CD4-positive, alpha-beta T cell treated with Interleukin-6 at 100 ng/mL for 8 hours (primary cell): ENCODE results near the gene APPL2.
"Not testable (repeated sequence)": the region's sequence is repeated elsewhere in the genome, so short reads cannot be mapped to it uniquely, and the experiment has no call there.

Experiments used
- DNase-seq: peaks from one replicate; pipeline ENCODE4 v3.0.0-alpha.2; 2020; ENCODE audit warnings: mixed read lengths, low spot score

APPL2 gene

GRCh38 chr12:105256921-105257320, 20.9 kb upstream of the APPL2 start:
- no peak for DNase-seq

- DNase-seq: not testable (repeated sequence)
Measured at GRCh38 chr12:105256431-105256830, 20.5 kb upstream of the APPL2 start.

GRCh38 chr12:105256011-105256410, 20.0 kb upstream of the APPL2 start:
- DNase-seq: no peak

- no peak for DNase-seq
Measured at GRCh38 chr12:105253866-105254513, 18.0 kb upstream of the APPL2 start.

- DNase-seq: no peak
Measured at GRCh38 chr12:105252901-105253300, 16.9 kb upstream of the APPL2 start.

GRCh38 chr12:105245776-105246427, 9.9 kb upstream of the APPL2 start:
- DNase-seq: not testable (repeated sequence)

- no peak for DNase-seq
Measured at GRCh38 chr12:105245291-105245690, 9.3 kb upstream of the APPL2 start.

- DNase-seq: no peak
Measured at GRCh38 chr12:105240228-105240627, 4.3 kb upstream of the APPL2 start.

GRCh38 chr12:105239304-105239703, 3.3 kb upstream of the APPL2 start:
- DNase-seq: no peak

- DNase-seq: no peak
Measured at GRCh38 chr12:105237666-105238065, 1.7 kb upstream of the APPL2 start.

GRCh38 chr12:105235281-105235731, 668 bp downstream of the APPL2 start:
- DNase-seq: no peak

- no peak for DNase-seq
Measured at GRCh38 chr12:105234197-105234596, 1.8 kb downstream of the APPL2 start.

GRCh38 chr12:105233041-105233905, 2.7 kb downstream of the APPL2 start:
- no peak for DNase-seq

- DNase-seq: no peak
Measured at GRCh38 chr12:105231396-105231795, 4.6 kb downstream of the APPL2 start.

GRCh38 chr12:105229371-105229770, 6.6 kb downstream of the APPL2 start:
- no peak for DNase-seq

GRCh38 chr12:105228966-105229365, 7.0 kb downstream of the APPL2 start:
- no peak for DNase-seq

GRCh38 chr12:105228494-105228893, 7.5 kb downstream of the APPL2 start:
- no peak for DNase-seq

GRCh38 chr12:105227879-105228278, 8.1 kb downstream of the APPL2 start:
- no peak for DNase-seq

GRCh38 chr12:105226219-105226618, 9.8 kb downstream of the APPL2 start:
- DNase-seq: peak; percentile 3

GRCh38 chr12:105225505-105226015, 10.4 kb downstream of the APPL2 start:
- DNase-seq: no peak

GRCh38 chr12:105224399-105224798, 11.6 kb downstream of the APPL2 start:
- no peak for DNase-seq

GRCh38 chr12:105223884-105224283, 12.1 kb downstream of the APPL2 start:
- no peak for DNase-seq
